Transverse colon (tissue), 4 donors: ENCODE data around the gene PLA2G4E.

ENCODE experiments used
- CTCF ChIP-seq, 5 experiments: fragments of 200-600 bp in 3 of 5; fragments of 450-650 bp in 2 of 5; sonication (generic) in 3 of 5; IDR thresholded peaks; 1 replicate in 2 of 5; 2 replicates in 3 of 5; pipeline ENCODE4 v1.5.1; 2016 to 2017; ENCODE audit warnings: antibody characterized with exemption in 5 of 5, inconsistent platforms in 3 of 5, mild to moderate bottlenecking in 2 of 5, moderate library complexity in 1 of 5
- EP300 ChIP-seq: sonication (generic); formaldehyde crosslinking; IDR thresholded peaks from one replicate; pipeline ENCODE4 v1.6.1; 2017; ENCODE audit warnings: antibody characterized with exemption, low read depth
- POLR2A ChIP-seq: fragments of 450-650 bp; IDR thresholded peaks from one replicate; pipeline ENCODE4 v1.6.1; 2016; ENCODE audit warnings: antibody characterized with exemption, mild to moderate bottlenecking, moderate library complexity
- POLR2AphosphoS5 ChIP-seq, 3 donors: sonication (generic); formaldehyde crosslinking; IDR thresholded peaks; one replicate each; pipeline ENCODE4 v1.6.1; 2016; ENCODE audit warnings: antibody characterized with exemption in 3 of 3

GRCh38 chr15:42050484-42051255 is 29.8 kb upstream of the PLA2G4E start:
- TF ChIP-seq CTCF (IDR thresholded peaks at IDR 0.05): no peak
- TF ChIP-seq POLR2A: no peak
- no peak for TF ChIP-seq POLR2AphosphoS5 (IDR thresholded peaks at IDR 0.05)
- TF ChIP-seq EP300: no peak
